ENCODE results near the gene CLEC19A. TPM values are rescaled to one million over a fixed set of nuclear protein-coding genes. Genes with fewer than 3 reads are reported as not detected.

The CLEC19A gene
- polyA plus RNA-seq, 3 donors = 0.08 to 0.27 (median 0.17) TPM

Other genes with a start within 250 kb of the CLEC19A start
- gene COQ7, start 218.1 kb upstream of the CLEC19A start, polyA plus RNA-seq (ENCODE audit: insufficient read length in 3 of 3) = 10 to 100 TPM; 34.4 to 38.1 (median 35.2) TPM
- gene ITPRIPL2, start 171.8 kb upstream of the CLEC19A start, polyA plus RNA-seq (ENCODE audit: insufficient read length in 3 of 3) = 10 to 100 TPM; 13.9 to 17.4 (median 14.8) TPM
- 10 to 100 TPM in 1 of 3 donors, 1 to 10 TPM in 2; 9.3 to 10.5 (median 9.4) TPM for gene SYT17, start 117.5 kb upstream of the CLEC19A start, polyA plus RNA-seq (ENCODE audit: insufficient read length in 3 of 3)
- gene TMC5, start 132.2 kb downstream of the CLEC19A start, polyA plus RNA-seq (ENCODE audit: insufficient read length in 3 of 3) = under 1 TPM; 0.23 to 0.70 (median 0.62) TPM
- gene GDE1, start 236.4 kb downstream of the CLEC19A start, polyA plus RNA-seq (ENCODE audit: insufficient read length in 3 of 3) = 10 to 100 TPM; 58.3 to 76.6 (median 66.8) TPM
- gene CCP110, start 238.2 kb downstream of the CLEC19A start, polyA plus RNA-seq (ENCODE audit: insufficient read length in 3 of 3) = 10 to 100 TPM; 22.8 to 37.1 (median 29.9) TPM